Activated CD4-positive, alpha-beta memory T cell treated with anti-CD3 and anti-CD28 coated beads for 36 hours (primary cell): ENCODE measurements around the gene METTL2A. TPM values are rescaled to one million over a fixed set of nuclear protein-coding genes. Genes with fewer than 3 reads are reported as not detected.
"Not testable (repeated sequence)": the region's sequence is repeated elsewhere in the genome, so short reads cannot be mapped to it uniquely, and the experiment has no call there.

Experiments used
- CTCF ChIA-PET: fragments of 350-600 bp; sonication (Branson Sonifier 250); formaldehyde crosslinking; loops from one replicate; lab custom pipeline; 2021; ENCODE audit warnings: antibody characterized with exemption, inconsistent platforms; lab: Charles Lee
- POLR2A ChIA-PET: fragments of 350-600 bp; sonication (Branson Sonifier 250); formaldehyde crosslinking; loops from one replicate; lab custom pipeline; 2021; ENCODE audit warnings: antibody characterized with exemption; lab: Charles Lee
- DNase-seq: peaks from one replicate; pipeline ENCODE4 v3.0.0-alpha.2; 2020
- H3K27ac Mint-ChIP-seq: one replicate; pipeline ENCODE4 v1.8.0; 2021; ENCODE audit warnings: mixed read lengths
- H3K27me3 Mint-ChIP-seq: one replicate; pipeline ENCODE4 v1.8.0; 2021; ENCODE audit warnings: mixed read lengths
- H3K36me3 Mint-ChIP-seq: one replicate; pipeline ENCODE4 v1.8.0; 2021; ENCODE audit warnings: mixed read lengths
- H3K4me1 Mint-ChIP-seq: one replicate; pipeline ENCODE4 v1.8.0; 2021; ENCODE audit warnings: low read depth, mixed read lengths
- H3K4me3 Mint-ChIP-seq: one replicate; pipeline ENCODE4 v1.8.0; 2021; ENCODE audit warnings: mild to moderate bottlenecking, mixed read lengths
- H3K9me3 Mint-ChIP-seq: one replicate; pipeline ENCODE4 v1.8.0; 2021; ENCODE audit warnings: mixed read lengths
- intact Hi-C: fragments of 100-400 bp; cut with micrococcal nuclease; formaldehyde crosslinking; loops from one replicate; pipeline ENCODE4 v1.15.1; 2023
- total RNA-seq, 2 experiments: library from RNA; stranded (reverse); gene quantifications; one replicate each; pipeline ENCODE4 v1.2.3, GENCODE V29; 2021

The METTL2A gene
- total RNA-seq, 2 experiments from 2014 or later: 26.6 to 27.4 TPM

GRCh38 chr17:62477111-62477510 is 53.4 kb downstream of the METTL2A start:
- peaks cover 21% of the 10 kb centered on the region for H3K4me1 Mint-ChIP-seq
- DNase-seq, CTCF ChIA-PET, POLR2A ChIA-PET, H3K27me3 Mint-ChIP-seq, H3K9me3 Mint-ChIP-seq: not testable (repeated sequence)
- peaks cover 11% of the 10 kb centered on the region for H3K36me3 Mint-ChIP-seq
- peak overlapping the region; percentile 73 for H3K4me3 Mint-ChIP-seq
- intact Hi-C loops: loop anchor here (5.0 kb wide), 1 partner anchor 55 kb away; the partner anchor contains the start of gene METTL2A
- peak overlapping the region; percentile 53 for H3K27ac Mint-ChIP-seq

- intact Hi-C loops: loop anchor here (5.0 kb wide), 1 partner anchor 56 kb away; the partner anchor contains the start of gene METTL2A
- POLR2A ChIA-PET, CTCF ChIA-PET, H3K27me3 Mint-ChIP-seq, H3K9me3 Mint-ChIP-seq: not testable (repeated sequence)
- Mint-ChIP-seq H3K4me1 (peaks cover 27% of the 10 kb centered on the region), H3K27ac (peak overlapping the region; percentile 53), H3K4me3 (peak overlapping the region; percentile 73), H3K36me3 (peaks cover 13% of the 10 kb centered on the region)
- peak; percentile 54 for DNase-seq
These were observed 54.2 kb downstream of the METTL2A start for GRCh38 chr17:62477718-62478408.

- Mint-ChIP-seq H3K27ac (peak within 1 kb of the TSS; percentile 93), H3K36me3 (peaks cover 15% of the 10 kb centered on the region), H3K27me3 (no peaks in the 10 kb centered on the region), H3K4me3 (peak within 1 kb of the TSS; percentile 83), H3K4me1 (peaks cover 30% of the 10 kb centered on the region), H3K9me3 (no peaks in the 10 kb centered on the region)
- ChIA-PET CTCF (no interaction called here), POLR2A (no interaction called here)
- intact Hi-C loops: loop anchor here (5.0 kb wide), 1 partner anchor 56 kb away; the partner anchor contains the start of gene METTL2A
- peak; percentile 86 for DNase-seq
These were observed 54.8 kb downstream of the METTL2A start, which contains the start of gene TLK2 for GRCh38 chr17:62478424-62478879. Gene TLK2 (plus strand): TSS chr17:62478825. CDS start chr17:62481126, 2,301 bp downstream.

GRCh38 chr17:62478880-62479638 is 55.4 kb downstream of the METTL2A start:
- POLR2A ChIA-PET, CTCF ChIA-PET, H3K27me3 Mint-ChIP-seq, H3K9me3 Mint-ChIP-seq: not testable (repeated sequence)
- Mint-ChIP-seq H3K4me1 (peaks cover 32% of the 10 kb centered on the region), H3K36me3 (peaks cover 15% of the 10 kb centered on the region), H3K27ac (peak overlapping the region; percentile 93), H3K4me3 (peak overlapping the region; percentile 83)
- peak; percentile 44 for DNase-seq
- intact Hi-C loops: loop anchor here (5.0 kb wide), 1 partner anchor 57 kb away; the partner anchor contains the start of gene METTL2A

GRCh38 chr17:62479639-62480258 is 56.1 kb downstream of the METTL2A start:
- H3K9me3 Mint-ChIP-seq, H3K27me3 Mint-ChIP-seq, POLR2A ChIA-PET, CTCF ChIA-PET: not testable (repeated sequence)
- peak; percentile 28 for DNase-seq
- intact Hi-C loops: loop anchor here (5.0 kb wide), 1 partner anchor 57 kb away; the partner anchor contains the start of gene METTL2A
- Mint-ChIP-seq H3K4me3 (peak overlapping the region; percentile 83), H3K4me1 (peaks cover 32% of the 10 kb centered on the region), H3K27ac (peak overlapping the region; percentile 93), H3K36me3 (peaks cover 15% of the 10 kb centered on the region)

- H3K36me3 Mint-ChIP-seq: peaks cover 14% of the 10 kb centered on the region
- intact Hi-C loops, H3K27me3 Mint-ChIP-seq, H3K27ac Mint-ChIP-seq, H3K9me3 Mint-ChIP-seq, H3K4me3 Mint-ChIP-seq, DNase-seq: not testable (repeated sequence)
- ChIA-PET CTCF (interaction anchor here (1.8 kb wide), 1 partner anchor 61 kb away, joined by 7 read pairs; no protein-coding TSS in a partner anchor), POLR2A (interaction anchor here (0.6 kb wide), 1 partner anchor 1935 kb away, joined by 5 read pairs; no protein-coding TSS in a partner anchor)
- H3K4me1 Mint-ChIP-seq: peaks cover 36% of the 10 kb centered on the region
These were observed 58.9 kb downstream of the METTL2A start for GRCh38 chr17:62482553-62482952.

- intact Hi-C loops, H3K4me3 Mint-ChIP-seq, DNase-seq, H3K27me3 Mint-ChIP-seq, H3K27ac Mint-ChIP-seq, H3K9me3 Mint-ChIP-seq, H3K36me3 Mint-ChIP-seq, CTCF ChIA-PET, POLR2A ChIA-PET: not testable (repeated sequence)
- H3K4me1 Mint-ChIP-seq: peaks cover 21% of the 10 kb centered on the region
These were observed 67.3 kb downstream of the METTL2A start for GRCh38 chr17:62490990-62491389.

- H3K36me3 Mint-ChIP-seq, H3K27ac Mint-ChIP-seq, intact Hi-C loops, H3K9me3 Mint-ChIP-seq, CTCF ChIA-PET, H3K4me3 Mint-ChIP-seq, POLR2A ChIA-PET, H3K27me3 Mint-ChIP-seq, DNase-seq: not testable (repeated sequence)
- H3K4me1 Mint-ChIP-seq: peaks cover 18% of the 10 kb centered on the region
These were observed 69.5 kb downstream of the METTL2A start for GRCh38 chr17:62493049-62493655.

- peaks cover 19% of the 10 kb centered on the region for H3K4me1 Mint-ChIP-seq
- H3K4me3 Mint-ChIP-seq, intact Hi-C loops, H3K27ac Mint-ChIP-seq, H3K9me3 Mint-ChIP-seq, CTCF ChIA-PET, H3K36me3 Mint-ChIP-seq, DNase-seq, H3K27me3 Mint-ChIP-seq, POLR2A ChIA-PET: not testable (repeated sequence)
These were observed 70.4 kb downstream of the METTL2A start for GRCh38 chr17:62494073-62494472.

GRCh38 chr17:62496344-62496743 is 72.6 kb downstream of the METTL2A start:
- H3K4me3 Mint-ChIP-seq, DNase-seq, POLR2A ChIA-PET, CTCF ChIA-PET, H3K27ac Mint-ChIP-seq, H3K36me3 Mint-ChIP-seq, H3K27me3 Mint-ChIP-seq, intact Hi-C loops, H3K9me3 Mint-ChIP-seq: not testable (repeated sequence)
- peaks cover 19% of the 10 kb centered on the region for H3K4me1 Mint-ChIP-seq

- H3K27me3 Mint-ChIP-seq, H3K9me3 Mint-ChIP-seq, H3K27ac Mint-ChIP-seq, intact Hi-C loops, H3K4me3 Mint-ChIP-seq, POLR2A ChIA-PET, H3K36me3 Mint-ChIP-seq, DNase-seq, CTCF ChIA-PET: not testable (repeated sequence)
- peaks cover 11% of the 10 kb centered on the region for H3K4me1 Mint-ChIP-seq
These were observed 75.1 kb downstream of the METTL2A start for GRCh38 chr17:62498796-62499195.
